NCI-H187 (cell line): Measurements from ENCODE around the gene RDX.
"Not testable (repeated sequence)": the region's sequence is repeated elsewhere in the genome, so short reads cannot be mapped to it uniquely, and the experiment has no call there.

Source experiments
- DNase-seq, 2 experiments: peaks; one replicate each; lab custom pipeline; 2025; lab: John Stamatoyannopoulos, UW

The RDX gene

GRCh38 chr11:110199184-110199981 is 97.0 kb downstream of the RDX start:
- DNase-seq, result no peak

GRCh38 chr11:110198031-110198729 is 98.2 kb downstream of the RDX start:
- no peak for DNase-seq

- no peak for DNase-seq
These were observed 99.5 kb downstream of the RDX start for GRCh38 chr11:110196884-110197420.

- DNase-seq, result no peak
These were observed 100.1 kb downstream of the RDX start for GRCh38 chr11:110196241-110196754.

- DNase-seq, result not testable (repeated sequence)
These were observed 102.1 kb downstream of the RDX start for GRCh38 chr11:110194211-110194766.

GRCh38 chr11:110192604-110193282 is 103.7 kb downstream of the RDX start:
- DNase-seq, result not testable (repeated sequence)

GRCh38 chr11:110190885-110191284 is 105.5 kb downstream of the RDX start:
- DNase-seq, result no peak

- DNase-seq, result no peak
These were observed 108.7 kb downstream of the RDX start for GRCh38 chr11:110187731-110188130.

- no peak for DNase-seq
These were observed 109.5 kb downstream of the RDX start for GRCh38 chr11:110186867-110187266.

GRCh38 chr11:110186456-110186855 is 110.0 kb downstream of the RDX start:
- DNase-seq, result no peak

- no peak for DNase-seq
These were observed 110.8 kb downstream of the RDX start for GRCh38 chr11:110185599-110185998.

GRCh38 chr11:110185121-110185591 is 111.3 kb downstream of the RDX start:
- no peak for DNase-seq

GRCh38 chr11:110184456-110184855 is 112.0 kb downstream of the RDX start:
- no peak for DNase-seq

GRCh38 chr11:110182886-110183285 is 113.5 kb downstream of the RDX start:
- no peak for DNase-seq

- DNase-seq, result no peak
These were observed 117.3 kb downstream of the RDX start for GRCh38 chr11:110179064-110179463.

GRCh38 chr11:110177086-110177456 is 119.3 kb downstream of the RDX start:
- DNase-seq, result no peak

GRCh38 chr11:110176366-110177085 is 119.9 kb downstream of the RDX start:
- DNase-seq, result no peak

GRCh38 chr11:110174645-110175310 is 121.6 kb downstream of the RDX start:
- DNase-seq, result no peak

- no peak for DNase-seq
These were observed 122.4 kb downstream of the RDX start for GRCh38 chr11:110173811-110174644.
